ENCODE measurements around the gene CERS2.
A peak's percentile ranks its signal among the peaks of the same experiment; 100 is the strongest.

CERS2 gene

GRCh38 chr1:150997126-150997872, 22.7 kb upstream of the CERS2 start:
- no peak for DNase-seq (ENCODE audit: low spot score)

GRCh38 chr1:150995896-150996295, 21.3 kb upstream of the CERS2 start:
- no peak for DNase-seq (ENCODE audit: low spot score)

GRCh38 chr1:150995460-150995859, 20.8 kb upstream of the CERS2 start:
- no peak for DNase-seq (ENCODE audit: low spot score)

- DNase-seq (ENCODE audit: low spot score) = no peak
Observed at GRCh38 chr1:150994248-150994647, 19.6 kb upstream of the CERS2 start.

GRCh38 chr1:150992626-150993025, 18.0 kb upstream of the CERS2 start:
- DNase-seq (ENCODE audit: low spot score) = no peak

GRCh38 chr1:150987924-150988323, 13.3 kb upstream of the CERS2 start:
- DNase-seq (ENCODE audit: low spot score) = no peak

- DNase-seq (ENCODE audit: low spot score) = no peak
Observed at GRCh38 chr1:150985179-150985825, 10.7 kb upstream of the CERS2 start.

- DNase-seq (ENCODE audit: low spot score) = no peak
Observed at GRCh38 chr1:150981805-150982712, 7.4 kb upstream of the CERS2 start, which contains the start of gene ANXA9. Gene ANXA9 (plus strand): TSS chr1:150982292. CDS start chr1:150983106, 814 bp downstream.

- no peak for DNase-seq (ENCODE audit: low spot score)
Observed at GRCh38 chr1:150981177-150981804, 6.7 kb upstream of the CERS2 start.

- DNase-seq (ENCODE audit: low spot score) = peak; percentile 90
Observed at GRCh38 chr1:150979092-150980056, 4.7 kb upstream of the CERS2 start.

GRCh38 chr1:150976879-150977694, 2.5 kb upstream of the CERS2 start:
- DNase-seq (ENCODE audit: low spot score) = peak; percentile 51

GRCh38 chr1:150976401-150976821, 1.8 kb upstream of the CERS2 start:
- DNase-seq (ENCODE audit: low spot score) = no peak

GRCh38 chr1:150973836-150974579, 627 bp downstream of the CERS2 start:
- DNase-seq (ENCODE audit: low spot score) = peak; percentile 56

- peak; percentile 51 for DNase-seq (ENCODE audit: low spot score)
Observed at GRCh38 chr1:150973258-150973835, 1.3 kb downstream of the CERS2 start.

- DNase-seq (ENCODE audit: low spot score) = no peak
Observed at GRCh38 chr1:150972417-150972940, 2.2 kb downstream of the CERS2 start.

- DNase-seq (ENCODE audit: low spot score) = peak; percentile 34
Observed at GRCh38 chr1:150971583-150972416, 2.8 kb downstream of the CERS2 start.

GRCh38 chr1:150970808-150971582, 3.6 kb downstream of the CERS2 start:
- peak; percentile 74 for DNase-seq (ENCODE audit: low spot score)
